GM12878 (cell line): Measurements from ENCODE around the gene ZSCAN18.

ENCODE experiments used
- MTA3 ChIP-seq: IDR thresholded peaks from 2 replicates; pipeline ENCODE4 v1.6.1; 2012; ENCODE audit warnings: low read length, inconsistent platforms, borderline replicate concordance
- TAF1 ChIP-seq: IDR thresholded peaks from 2 replicates; pipeline ENCODE4 v1.6.1; 2011; ENCODE audit warnings: mild to moderate bottlenecking, low read depth, low read length, borderline replicate concordance
- ZNF274 ChIP-seq: IDR thresholded peaks from one replicate; pipeline ENCODE4 v1.8.0; 2011; ENCODE audit not compliant: insufficient read length, insufficient read depth
- TF ChIP-seq, protein P1 (sequence below): fragments of 150-350 bp; IDR thresholded peaks from 2 replicates; pipeline ENCODE4 v1.6.1; 2016; ENCODE audit warnings: low read depth, low read length
- TF ChIP-seq, protein P2 (sequence below): fragments of 450-650 bp; IDR thresholded peaks from 2 replicates; pipeline ENCODE4 v1.6.1; 2016; ENCODE audit warnings: mild to moderate bottlenecking
- TF ChIP-seq, protein P3 (sequence below), 3 experiments: IDR thresholded peaks in 2 of 3; conservative IDR thresholded peaks in 1 of 3; 2 replicates each; pipeline ENCODE4 v1.5.1; 2011; ENCODE audit warnings: low read depth in 3 of 3, low read length in 3 of 3, mild to moderate bottlenecking in 3 of 3, control low read depth in 2 of 3, moderate library complexity in 2 of 3, inconsistent platforms in 1 of 3, mixed read lengths in 1 of 3; ENCODE audit not compliant: control insufficient read depth in 2 of 3, insufficient read depth in 1 of 3; ENCODE audit errors: extremely low read depth in 1 of 3

DNA sequence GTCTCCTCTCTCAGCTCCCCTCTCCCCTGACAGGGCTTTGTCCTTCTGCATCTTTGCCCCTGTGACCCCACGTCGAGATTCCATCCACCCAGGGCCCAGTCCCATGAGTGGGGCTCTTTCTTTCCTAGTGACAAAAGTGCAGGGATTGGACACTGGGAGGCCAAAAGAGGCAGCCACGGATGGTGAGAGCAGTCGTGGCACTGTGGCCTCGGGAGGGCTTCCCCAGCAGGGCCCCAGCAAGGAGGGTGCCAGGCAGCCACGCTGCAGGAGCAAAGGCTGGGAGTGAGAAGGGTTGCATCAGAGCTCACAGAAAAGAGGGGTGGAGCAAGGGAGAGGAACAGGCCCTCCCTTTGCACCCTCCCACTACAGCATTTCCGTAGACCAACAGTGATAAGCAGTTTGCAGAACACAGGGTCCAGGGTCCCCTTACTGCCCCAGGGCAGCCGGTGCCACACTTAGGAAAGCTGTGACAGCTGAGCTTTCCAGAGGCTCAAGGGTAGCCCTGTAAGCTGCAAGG is 59.3 kb downstream of the ZSCAN18 start:
- TF ChIP-seq, protein P1, sequence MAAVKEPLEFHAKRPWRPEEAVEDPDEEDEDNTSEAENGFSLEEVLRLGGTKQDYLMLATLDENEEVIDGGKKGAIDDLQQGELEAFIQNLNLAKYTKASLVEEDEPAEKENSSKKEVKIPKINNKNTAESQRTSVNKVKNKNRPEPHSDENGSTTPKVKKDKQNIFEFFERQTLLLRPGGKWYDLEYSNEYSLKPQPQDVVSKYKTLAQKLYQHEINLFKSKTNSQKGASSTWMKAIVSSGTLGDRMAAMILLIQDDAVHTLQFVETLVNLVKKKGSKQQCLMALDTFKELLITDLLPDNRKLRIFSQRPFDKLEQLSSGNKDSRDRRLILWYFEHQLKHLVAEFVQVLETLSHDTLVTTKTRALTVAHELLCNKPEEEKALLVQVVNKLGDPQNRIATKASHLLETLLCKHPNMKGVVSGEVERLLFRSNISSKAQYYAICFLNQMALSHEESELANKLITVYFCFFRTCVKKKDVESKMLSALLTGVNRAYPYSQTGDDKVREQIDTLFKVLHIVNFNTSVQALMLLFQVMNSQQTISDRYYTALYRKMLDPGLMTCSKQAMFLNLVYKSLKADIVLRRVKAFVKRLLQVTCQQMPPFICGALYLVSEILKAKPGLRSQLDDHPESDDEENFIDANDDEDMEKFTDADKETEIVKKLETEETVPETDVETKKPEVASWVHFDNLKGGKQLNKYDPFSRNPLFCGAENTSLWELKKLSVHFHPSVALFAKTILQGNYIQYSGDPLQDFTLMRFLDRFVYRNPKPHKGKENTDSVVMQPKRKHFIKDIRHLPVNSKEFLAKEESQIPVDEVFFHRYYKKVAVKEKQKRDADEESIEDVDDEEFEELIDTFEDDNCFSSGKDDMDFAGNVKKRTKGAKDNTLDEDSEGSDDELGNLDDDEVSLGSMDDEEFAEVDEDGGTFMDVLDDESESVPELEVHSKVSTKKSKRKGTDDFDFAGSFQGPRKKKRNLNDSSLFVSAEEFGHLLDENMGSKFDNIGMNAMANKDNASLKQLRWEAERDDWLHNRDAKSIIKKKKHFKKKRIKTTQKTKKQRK, result no peak
- TF ChIP-seq MTA3 (no peak), TAF1 (no peak), ZNF274 (no peak)
- TF ChIP-seq, protein P2, sequence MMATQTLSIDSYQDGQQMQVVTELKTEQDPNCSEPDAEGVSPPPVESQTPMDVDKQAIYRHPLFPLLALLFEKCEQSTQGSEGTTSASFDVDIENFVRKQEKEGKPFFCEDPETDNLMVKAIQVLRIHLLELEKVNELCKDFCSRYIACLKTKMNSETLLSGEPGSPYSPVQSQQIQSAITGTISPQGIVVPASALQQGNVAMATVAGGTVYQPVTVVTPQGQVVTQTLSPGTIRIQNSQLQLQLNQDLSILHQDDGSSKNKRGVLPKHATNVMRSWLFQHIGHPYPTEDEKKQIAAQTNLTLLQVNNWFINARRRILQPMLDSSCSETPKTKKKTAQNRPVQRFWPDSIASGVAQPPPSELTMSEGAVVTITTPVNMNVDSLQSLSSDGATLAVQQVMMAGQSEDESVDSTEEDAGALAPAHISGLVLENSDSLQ, result no peak
- TF ChIP-seq, protein P3, sequence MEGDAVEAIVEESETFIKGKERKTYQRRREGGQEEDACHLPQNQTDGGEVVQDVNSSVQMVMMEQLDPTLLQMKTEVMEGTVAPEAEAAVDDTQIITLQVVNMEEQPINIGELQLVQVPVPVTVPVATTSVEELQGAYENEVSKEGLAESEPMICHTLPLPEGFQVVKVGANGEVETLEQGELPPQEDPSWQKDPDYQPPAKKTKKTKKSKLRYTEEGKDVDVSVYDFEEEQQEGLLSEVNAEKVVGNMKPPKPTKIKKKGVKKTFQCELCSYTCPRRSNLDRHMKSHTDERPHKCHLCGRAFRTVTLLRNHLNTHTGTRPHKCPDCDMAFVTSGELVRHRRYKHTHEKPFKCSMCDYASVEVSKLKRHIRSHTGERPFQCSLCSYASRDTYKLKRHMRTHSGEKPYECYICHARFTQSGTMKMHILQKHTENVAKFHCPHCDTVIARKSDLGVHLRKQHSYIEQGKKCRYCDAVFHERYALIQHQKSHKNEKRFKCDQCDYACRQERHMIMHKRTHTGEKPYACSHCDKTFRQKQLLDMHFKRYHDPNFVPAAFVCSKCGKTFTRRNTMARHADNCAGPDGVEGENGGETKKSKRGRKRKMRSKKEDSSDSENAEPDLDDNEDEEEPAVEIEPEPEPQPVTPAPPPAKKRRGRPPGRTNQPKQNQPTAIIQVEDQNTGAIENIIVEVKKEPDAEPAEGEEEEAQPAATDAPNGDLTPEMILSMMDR (IDR thresholded peaks at IDR 0.05 in 2 of 3, conservative IDR thresholded peaks at IDR 0.05 in 1 of 3; ENCODE audit: control insufficient read depth in 2 of 3, extremely low read depth in 1 of 3, insufficient read depth in 1 of 3, low read depth in 3 of 3, low read length in 3 of 3), result no peak
